Adrenal gland (tissue), 5 donors: ENCODE data around the gene XRCC5.

Source experiments
- CTCF ChIP-seq, 6 experiments: fragments of 450-650 bp in 4 of 6; fragments of 200-600 bp in 2 of 6; sonication (generic) in 1 of 6; IDR thresholded peaks; 1 replicate in 5 of 6; 2 replicates in 1 of 6; pipeline versions ENCODE4 v1.5.1 to v1.8.0; 2016 to 2021; ENCODE audit warnings: antibody characterized with exemption in 6 of 6, mild to moderate bottlenecking in 2 of 6, moderate library complexity in 1 of 6
- POLR2A ChIP-seq, 2 donors: fragments of 450-650 bp; IDR thresholded peaks; one replicate each; pipeline ENCODE4 v1.6.1; 2017; ENCODE audit warnings: antibody characterized with exemption in 2 of 2, mild to moderate bottlenecking in 2 of 2, moderate library complexity in 1 of 2
- donor health status: DM: no; HTN: no; CAD: no.

GRCh38 chr2:216069028-216069427 lies 40.1 kb upstream of the XRCC5 start:
- TF ChIP-seq POLR2A (IDR thresholded peaks at IDR 0.05) = no peak
- no peak for TF ChIP-seq CTCF (IDR thresholded peaks at IDR 0.05)
